Measurements from ENCODE around the gene PLEKHG4.

PLEKHG4 gene, protein sequence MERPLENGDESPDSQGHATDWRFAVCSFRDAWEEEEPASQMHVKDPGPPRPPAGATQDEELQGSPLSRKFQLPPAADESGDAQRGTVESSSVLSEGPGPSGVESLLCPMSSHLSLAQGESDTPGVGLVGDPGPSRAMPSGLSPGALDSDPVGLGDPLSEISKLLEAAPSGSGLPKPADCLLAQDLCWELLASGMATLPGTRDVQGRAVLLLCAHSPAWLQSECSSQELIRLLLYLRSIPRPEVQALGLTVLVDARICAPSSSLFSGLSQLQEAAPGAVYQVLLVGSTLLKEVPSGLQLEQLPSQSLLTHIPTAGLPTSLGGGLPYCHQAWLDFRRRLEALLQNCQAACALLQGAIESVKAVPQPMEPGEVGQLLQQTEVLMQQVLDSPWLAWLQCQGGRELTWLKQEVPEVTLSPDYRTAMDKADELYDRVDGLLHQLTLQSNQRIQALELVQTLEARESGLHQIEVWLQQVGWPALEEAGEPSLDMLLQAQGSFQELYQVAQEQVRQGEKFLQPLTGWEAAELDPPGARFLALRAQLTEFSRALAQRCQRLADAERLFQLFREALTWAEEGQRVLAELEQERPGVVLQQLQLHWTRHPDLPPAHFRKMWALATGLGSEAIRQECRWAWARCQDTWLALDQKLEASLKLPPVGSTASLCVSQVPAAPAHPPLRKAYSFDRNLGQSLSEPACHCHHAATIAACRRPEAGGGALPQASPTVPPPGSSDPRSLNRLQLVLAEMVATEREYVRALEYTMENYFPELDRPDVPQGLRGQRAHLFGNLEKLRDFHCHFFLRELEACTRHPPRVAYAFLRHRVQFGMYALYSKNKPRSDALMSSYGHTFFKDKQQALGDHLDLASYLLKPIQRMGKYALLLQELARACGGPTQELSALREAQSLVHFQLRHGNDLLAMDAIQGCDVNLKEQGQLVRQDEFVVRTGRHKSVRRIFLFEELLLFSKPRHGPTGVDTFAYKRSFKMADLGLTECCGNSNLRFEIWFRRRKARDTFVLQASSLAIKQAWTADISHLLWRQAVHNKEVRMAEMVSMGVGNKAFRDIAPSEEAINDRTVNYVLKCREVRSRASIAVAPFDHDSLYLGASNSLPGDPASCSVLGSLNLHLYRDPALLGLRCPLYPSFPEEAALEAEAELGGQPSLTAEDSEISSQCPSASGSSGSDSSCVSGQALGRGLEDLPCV

DNA sequence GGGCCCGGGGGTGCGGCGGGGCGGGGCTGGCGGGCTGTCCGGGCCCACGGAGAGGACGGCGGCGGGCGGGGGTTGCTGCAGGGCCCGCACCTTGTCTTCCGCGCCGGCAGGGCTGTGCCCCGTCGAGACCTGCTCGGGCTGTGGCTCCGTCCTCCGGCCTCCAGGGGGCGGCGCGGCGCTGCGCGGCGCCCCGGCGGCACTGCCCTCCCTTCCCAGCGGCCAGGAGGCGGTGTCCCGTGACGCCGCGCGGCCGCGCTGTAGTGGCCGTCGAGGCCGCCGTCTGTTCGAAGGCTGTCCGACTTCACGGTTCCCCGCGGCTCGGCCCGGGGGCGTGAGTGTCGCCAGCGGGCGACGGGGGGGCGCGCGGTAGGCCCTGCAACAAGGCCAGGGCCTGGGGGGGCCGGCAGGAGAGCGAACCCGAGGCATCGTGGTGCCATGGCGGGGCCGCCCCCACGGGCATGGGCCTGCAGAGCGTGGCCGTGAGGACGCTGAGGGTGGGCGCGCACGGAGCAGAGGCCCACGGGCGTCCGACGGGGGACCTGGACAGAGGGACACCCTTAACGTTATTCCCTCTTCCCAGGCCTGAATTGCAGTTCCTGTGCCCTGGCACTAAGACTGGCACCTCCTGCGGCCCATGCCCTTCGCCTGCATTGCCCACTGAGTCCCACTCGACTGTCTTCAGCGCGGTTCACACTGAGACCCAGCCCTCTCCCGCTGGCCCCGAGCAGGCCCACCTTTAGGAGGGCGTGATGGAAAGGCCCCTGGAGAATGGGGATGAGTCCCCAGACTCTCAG lies at the start of gene PLEKHG4:
Gene PLEKHG4 (plus strand): TSS at position 237 of the 794 bp plus-strand sequence. CDS start 513 bp downstream, at position 750.
- in situ Hi-C loops (cut with MboI; ENCODE audit: low sequenced_read_pairs) = no loop called here

DNA sequence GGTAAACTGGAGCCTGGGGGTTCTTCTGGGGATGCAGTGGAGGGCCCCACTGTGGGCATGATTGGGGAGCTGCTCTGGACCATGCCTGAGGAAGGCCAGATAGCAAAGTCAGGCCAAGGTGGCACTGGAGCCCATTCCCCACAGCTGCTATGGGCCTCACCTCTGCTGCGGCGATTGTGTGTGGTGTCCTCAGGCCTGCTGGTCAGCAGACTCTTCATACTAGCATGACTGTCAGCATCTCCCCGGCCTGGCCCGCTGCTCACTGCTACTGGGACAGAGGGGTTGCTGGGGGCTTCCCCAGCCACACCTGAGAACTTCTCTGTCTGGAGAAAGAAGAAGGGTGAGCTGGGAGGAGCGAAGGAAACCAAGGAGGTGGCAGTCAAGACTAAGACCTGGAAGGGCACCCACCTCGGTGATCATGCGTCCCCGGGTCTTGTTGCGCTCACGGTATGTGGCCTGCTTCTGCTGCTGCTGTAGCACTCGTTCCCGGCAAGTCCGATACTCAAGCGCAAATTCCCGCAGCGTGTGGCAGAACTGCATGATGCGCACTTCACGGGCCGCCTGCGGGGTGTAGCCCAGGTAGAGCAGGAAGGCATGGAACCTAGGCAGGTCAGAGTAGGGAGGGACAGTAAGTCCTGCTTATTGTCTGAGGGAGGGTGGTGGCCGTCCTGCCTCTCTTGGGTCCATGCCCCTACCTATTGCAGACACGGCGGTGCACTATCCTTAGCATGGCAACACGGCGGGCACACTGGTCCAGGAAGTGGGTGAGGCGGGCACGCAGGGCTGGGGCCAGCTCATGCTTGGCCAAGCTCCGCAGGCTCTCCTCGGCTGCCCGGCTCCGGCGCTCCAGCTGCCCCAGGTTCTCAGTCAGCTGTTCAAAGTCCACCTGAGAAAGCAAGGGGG lies 49.2 kb upstream of the PLEKHG4 start:
- in situ Hi-C loops (cut with MboI; ENCODE audit: low sequenced_read_pairs) = no loop called here

DNA sequence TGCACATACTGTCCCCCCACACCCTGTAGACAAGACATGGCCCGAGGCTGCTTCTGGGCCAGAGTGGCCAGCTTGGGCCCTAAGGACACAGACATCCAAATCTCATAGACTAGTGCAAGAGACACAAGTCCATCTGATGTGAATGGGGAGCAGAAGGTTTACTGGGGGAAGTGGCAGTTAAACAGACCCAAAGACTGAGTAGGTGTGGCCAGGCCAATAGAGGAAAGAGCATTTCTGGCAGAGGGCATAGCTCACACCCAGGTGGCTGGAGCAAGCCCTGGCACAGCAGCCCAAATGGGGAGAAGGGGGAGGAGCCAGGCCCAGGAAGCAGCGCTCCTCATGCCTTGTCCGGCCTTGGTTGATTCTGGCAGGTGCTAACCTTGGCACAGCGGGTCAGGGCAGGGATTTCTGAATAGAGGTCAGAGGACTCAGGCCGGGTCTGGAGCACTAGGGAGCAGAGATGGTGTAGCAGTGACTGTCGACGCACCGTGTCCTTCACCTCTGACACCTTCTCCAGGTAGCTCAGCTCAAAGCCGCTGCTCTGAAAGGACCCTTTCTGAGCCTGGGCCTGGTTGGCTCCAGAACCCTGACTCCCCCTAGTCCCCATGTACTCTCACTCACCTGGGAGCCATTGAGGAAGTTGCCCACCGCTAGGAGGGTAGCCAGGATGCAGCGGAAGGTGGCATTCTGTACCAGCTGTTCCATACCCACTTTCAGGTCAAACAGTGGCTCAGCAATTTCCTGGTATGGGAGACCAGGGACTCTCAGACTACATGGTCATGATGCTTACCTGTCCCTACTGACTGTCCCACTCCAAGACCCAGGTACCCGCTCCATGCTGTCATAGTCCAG lies 48.3 kb upstream of the PLEKHG4 start:
- in situ Hi-C loops (cut with MboI; ENCODE audit: low sequenced_read_pairs) = no loop called here

DNA sequence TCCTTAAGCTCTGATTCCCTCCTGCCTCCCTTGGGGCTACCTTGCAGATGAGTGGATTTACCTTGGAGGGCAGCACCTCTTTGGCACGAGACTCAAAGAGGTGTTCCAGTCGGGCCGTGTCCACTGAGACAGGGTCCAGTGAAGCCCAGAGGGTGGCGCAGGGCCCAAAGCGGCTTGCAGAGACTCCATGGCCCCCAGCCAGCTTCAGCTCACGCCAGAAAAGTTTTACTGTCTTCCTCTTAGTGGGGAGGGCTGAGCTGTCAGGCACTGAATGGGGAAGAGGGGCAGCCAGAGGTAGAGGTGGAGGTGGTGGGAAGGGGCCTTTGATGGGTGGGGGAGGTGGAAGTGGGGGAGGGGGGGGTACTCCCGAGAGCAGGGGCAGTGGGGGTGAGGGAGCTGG lies 45.7 kb upstream of the PLEKHG4 start:
- in situ Hi-C loops (cut with MboI; ENCODE audit: low sequenced_read_pairs) = no loop called here

DNA sequence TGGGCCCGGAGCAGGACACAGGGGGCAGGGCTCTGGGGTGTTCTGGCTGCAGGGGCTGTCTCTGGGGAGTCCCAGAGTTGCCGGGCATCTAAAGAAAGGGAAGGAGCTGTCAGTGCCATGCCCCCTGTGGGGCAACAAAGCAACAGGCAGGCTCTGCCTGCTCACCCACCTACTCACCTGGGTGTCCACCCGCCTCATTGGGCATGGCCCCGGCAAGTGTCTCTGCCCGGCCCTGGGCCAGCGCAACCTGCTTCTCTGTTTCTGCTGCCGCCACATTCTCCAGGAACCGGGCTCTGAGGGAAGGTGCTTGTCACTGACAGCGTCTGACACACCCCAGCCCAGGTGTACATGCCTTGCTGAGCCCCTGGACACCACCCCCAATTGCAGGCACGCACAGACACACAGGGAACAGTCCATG lies 45.1 kb upstream of the PLEKHG4 start:
- in situ Hi-C loops (cut with MboI; ENCODE audit: low sequenced_read_pairs) = no loop called here

DNA sequence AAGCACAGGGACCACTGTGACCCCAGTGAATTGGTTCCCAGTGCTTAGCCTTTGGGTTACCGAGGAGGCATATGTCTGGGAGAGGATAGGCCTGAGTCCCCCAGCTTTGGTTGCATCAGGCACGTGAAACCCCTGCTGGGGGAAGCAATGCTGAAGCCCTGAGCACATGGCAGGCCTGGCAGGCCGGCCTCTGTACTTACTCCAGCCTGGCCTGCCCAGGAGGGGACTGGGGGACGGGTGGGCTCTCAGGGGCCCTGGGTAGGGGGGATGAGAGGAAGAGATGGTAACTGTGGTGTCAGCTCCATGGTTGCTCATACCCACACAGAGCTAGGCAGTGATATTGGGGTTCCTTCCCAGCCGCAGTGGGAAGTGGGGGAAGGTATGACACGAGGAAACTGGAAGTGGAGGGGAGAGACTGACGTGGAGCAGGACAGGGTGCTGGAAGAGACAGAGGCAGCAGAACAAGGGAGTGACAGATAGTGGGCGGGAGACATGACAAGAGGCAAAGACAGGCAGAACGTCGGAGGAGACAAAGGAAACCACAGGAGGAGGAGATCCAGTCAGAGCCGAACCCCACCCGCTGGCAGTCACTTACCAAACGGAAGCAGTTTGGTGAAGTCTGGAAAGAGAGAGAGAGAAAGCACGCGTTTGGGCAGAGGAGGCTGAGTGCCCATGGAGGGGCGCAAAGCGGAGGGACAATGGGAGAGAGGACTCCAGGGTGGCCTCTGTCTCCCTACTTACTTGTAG lies 43.3 kb upstream of the PLEKHG4 start:
- in situ Hi-C loops (cut with MboI; ENCODE audit: low sequenced_read_pairs) = no loop called here

DNA sequence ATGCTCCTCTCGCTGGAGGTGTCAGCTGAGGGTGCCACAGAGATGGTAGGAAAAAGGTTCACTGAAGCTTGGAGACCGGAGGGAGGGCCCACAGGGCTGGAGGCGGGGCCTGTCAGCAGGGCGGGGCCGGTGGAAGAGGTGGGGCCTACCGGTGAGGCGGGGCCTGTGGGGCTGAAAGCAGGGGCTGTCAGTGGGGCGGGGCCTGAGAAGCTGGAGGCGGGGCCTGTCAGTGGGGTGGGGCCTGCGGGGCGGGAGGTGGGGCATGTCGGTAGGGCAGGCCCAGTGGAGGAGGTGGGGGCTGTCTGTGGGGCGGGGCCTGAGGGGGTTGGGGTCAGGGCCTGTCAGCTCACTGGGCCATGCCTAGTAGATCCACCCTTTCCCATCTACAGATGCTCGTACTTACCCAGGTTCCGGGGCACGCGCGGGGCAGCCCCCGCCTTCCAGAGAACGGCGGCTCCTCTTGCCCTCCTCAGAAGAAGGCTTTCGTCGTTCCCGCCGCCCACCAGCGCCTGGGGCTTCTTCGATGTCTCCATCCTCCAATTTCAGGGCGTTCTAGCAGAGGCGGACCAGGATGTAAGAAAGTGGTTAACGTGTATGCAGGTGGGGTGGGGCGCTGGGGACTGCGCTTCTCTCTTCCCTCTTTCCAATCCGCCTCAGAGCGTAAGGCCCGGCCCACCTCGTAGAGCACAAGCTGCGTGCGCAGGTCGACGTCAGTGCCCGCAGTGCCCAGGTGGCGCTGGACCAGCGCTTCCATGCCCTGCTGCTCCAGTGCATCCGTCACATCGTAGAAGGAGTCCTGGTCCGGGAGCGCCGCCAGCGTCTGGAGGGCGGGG lies 42.6 kb upstream of the PLEKHG4 start:
- in situ Hi-C loops (cut with MboI; ENCODE audit: low sequenced_read_pairs) = no loop called here

DNA sequence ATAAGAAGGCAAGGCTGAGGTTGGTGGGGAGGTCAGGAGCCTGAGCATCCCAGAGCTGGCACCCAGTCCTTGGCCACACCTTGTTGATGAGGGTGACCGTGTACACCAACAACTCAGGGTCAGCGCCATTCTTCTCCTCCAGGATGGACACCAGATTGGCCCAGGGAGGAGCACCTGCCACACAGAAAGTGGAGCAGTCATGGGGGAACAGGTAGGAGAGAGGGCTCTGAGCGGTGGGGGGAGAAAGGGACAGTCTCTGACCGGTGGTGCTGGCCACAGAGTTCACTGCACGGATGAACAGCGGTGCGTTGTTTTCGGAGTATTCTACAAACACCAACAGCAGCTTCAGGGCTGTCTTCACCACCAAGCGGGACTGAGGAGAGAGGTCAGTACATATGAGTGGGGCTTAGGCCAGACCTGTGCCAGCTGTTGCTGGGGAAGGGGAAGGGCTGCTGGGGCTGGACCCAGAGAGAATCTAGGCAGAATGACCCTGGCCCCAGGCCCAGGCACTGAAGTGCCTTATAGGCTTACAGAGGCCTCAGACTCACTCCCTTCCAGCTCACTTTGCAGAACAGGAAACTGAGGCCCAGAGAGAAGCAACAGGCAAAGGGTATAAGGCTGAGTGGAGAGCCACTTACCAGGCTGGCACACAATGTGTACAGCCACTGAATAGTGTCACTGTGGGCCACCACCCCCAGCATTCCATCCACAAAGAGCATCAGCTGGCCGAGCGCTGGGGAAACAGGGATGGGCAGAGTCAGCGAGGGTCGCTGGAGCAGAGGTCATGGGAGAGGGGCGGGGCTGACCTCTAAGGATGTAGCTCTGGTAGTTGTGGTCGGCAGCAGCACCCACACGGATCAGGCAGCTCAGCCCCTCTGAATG lies 41.7 kb upstream of the PLEKHG4 start:
- in situ Hi-C loops (cut with MboI; ENCODE audit: low sequenced_read_pairs) = no loop called here

DNA sequence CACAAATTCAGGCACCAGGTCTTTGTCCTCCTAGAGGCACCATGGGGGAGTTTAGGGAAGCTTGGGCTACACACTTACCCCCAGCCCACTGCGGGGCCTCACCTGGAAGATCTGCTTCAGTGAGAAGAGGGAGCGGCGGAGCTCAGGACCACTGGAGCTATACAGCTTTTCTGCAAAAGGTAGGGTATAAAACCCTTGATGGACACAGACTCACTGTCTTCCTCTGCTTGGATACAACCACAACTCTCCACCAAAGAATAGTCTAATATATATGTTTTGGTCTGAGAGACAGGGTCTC lies 41.1 kb upstream of the PLEKHG4 start:
- in situ Hi-C loops (cut with MboI; ENCODE audit: low sequenced_read_pairs) = no loop called here

DNA sequence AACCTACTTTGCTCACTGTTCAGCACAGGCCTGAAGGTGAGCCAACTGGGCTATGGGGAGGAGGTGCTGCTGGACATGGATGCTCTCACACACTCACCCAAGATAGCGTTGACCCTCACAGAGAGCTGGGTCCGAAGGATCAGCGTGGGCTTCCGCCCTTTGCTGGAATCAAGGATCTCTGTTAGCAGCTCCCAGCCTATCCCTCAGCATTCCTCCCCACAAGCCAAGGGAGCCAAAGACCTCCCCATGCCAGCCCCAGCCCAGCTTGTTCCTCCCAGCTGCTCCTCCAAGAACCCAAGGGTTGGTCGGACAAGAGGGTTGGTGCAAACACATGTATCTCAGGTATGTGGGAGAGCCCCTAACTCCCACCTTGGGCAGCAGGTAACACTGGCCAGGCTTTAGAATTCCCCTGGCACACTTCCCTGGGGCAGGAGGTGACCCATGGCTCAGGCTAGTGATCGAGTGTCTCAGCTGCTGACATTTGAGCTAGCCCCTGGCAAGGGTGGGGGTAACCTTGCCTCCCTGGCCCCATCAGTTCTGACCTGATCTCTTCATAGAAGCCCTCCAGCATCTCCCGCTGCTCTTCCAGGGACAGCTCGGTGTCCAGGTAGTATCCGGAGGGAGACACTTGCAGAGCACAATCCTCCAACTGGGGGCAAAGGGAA lies 40.4 kb upstream of the PLEKHG4 start:
- in situ Hi-C loops (cut with MboI; ENCODE audit: low sequenced_read_pairs) = no loop called here

DNA sequence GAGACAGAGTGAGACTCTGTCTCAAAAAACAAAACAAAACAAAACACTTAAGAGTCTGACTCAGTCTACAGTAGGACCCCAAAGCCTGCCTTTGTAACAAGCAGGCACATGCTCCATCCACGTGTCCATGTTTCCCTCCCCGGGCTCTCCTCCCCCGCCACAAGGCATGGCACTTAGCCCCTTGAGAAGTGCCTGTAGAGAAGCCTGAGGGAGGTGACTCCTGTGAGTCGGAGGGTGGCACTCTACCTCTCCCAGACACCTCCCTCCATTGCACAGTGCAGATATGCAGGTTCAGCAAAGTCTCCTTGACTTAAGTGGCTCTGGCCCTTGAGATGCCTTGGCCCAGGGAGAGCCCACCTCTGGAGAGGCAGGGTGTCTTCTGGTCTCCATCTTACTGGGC lies 38.8 kb upstream of the PLEKHG4 start:
- in situ Hi-C loops (cut with MboI; ENCODE audit: low sequenced_read_pairs) = no loop called here

DNA sequence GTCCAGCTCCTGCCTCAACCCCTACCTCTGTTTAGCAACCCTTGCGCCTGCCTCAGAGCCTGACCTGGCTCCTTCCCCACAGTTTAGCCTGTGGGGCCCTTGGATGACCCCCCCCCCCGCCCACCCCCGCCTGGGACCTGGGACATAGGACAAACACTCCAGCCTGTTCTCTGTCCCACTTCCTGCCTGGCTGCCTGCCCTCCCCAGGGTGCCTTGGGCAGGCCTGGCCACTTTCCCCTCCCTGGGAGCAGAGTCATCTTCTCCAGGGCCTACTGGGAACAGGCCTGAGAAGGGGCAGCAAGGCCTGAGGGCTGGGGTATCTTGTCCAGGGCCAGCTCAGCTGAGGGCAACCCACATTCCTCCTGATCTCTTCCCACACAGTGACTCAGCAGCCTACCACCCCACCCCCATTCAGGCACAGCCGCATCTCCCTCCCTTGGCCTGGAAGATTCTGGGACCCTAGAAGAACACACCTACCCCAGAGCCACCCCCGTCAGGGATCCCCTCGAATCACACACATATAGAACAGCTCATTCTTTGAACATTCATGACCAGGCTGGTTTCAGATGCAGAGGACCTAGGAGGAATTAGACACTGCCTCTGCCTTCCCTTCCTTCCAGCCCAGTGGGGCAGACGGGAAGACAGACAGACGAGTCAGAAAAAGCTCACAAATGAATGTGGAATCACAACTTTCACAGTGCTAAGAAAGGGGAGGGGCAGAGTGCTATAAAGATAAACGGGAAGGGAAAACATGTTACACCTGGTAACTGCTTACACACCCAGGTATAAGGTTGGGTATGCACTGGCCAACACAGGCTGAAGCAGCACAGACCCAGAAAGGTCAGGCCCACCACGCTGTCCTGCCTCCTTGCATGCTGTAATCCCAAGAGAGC lies 38.1 kb upstream of the PLEKHG4 start:
- in situ Hi-C loops (cut with MboI; ENCODE audit: low sequenced_read_pairs) = no loop called here

DNA sequence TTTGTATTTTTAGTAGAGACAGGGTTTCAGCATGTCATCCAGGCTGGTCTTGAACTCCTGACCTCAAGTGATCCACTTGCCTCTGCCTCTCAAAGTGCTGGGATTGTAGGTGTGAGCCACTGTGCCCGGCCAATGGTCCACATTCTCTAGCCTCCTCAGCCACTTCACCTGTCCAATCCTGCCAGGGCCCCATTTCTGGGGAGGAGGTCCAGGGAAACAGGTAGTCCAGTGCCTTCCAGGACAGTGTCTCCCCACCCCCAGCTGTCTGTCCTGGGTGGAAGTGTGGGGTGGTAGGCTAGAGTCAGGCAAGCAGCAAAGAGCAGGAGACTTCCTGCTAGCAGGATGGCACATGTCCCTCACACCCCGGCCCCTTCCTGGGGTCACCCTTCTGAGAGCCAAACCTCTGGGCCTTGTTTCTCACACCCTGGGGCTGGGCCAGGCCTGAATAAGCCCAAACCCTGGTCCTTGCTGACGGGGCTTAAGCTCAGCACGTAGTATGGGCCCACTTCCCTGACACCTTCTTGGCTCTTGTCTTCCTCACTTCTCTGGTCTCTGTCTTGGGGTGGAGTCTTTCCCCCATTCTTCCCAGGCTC lies 37.1 kb upstream of the PLEKHG4 start:
- in situ Hi-C loops (cut with MboI; ENCODE audit: low sequenced_read_pairs) = no loop called here

DNA sequence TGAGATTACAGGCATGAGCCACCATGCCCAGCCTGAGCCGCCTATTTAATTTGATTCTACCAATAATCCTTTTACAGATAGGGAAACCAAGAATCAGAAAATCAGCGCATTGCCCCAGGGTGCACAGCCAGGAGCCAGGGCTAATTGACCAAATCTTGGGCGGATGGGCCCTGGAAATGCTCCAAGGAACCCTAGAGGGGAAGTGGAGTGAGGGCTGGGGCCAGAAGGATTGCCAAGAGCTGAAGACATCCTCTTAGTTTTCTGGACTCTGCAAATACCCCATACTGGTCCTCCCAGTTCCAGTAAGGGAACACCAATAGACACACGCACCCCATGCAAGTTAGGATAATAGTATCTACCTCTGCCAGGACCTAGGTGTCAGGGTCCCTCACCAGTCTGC lies 35.9 kb upstream of the PLEKHG4 start:
- in situ Hi-C loops (cut with MboI; ENCODE audit: low sequenced_read_pairs) = no loop called here
